Activated CD8-positive, alpha-beta memory T cell treated with anti-CD3 and anti-CD28 coated beads, Interleukin-2, amount 50 U/mL, for 48 hours (primary cell): ENCODE results near the gene PIGV.
A peak's percentile ranks its signal among the peaks of the same experiment; 100 is the strongest.
"Not testable (repeated sequence)": the region's sequence is repeated elsewhere in the genome, so short reads cannot be mapped to it uniquely, and the experiment has no call there.

ENCODE experiments used
- DNase-seq: peaks from one replicate; pipeline ENCODE4 v3.0.0-alpha.2; 2020

The PIGV gene

GRCh38 chr1:26797627-26798026 is 9.9 kb downstream of the PIGV start:
- DNase-seq, result no peak

- DNase-seq, result peak; percentile 61
Observed at GRCh38 chr1:26799479-26800142, 11.9 kb downstream of the PIGV start.

GRCh38 chr1:26803932-26804331 is 16.2 kb downstream of the PIGV start:
- not testable (repeated sequence) for DNase-seq

- peak; percentile 74 for DNase-seq
Observed at GRCh38 chr1:26810105-26810504, 22.4 kb downstream of the PIGV start.

- no peak for DNase-seq
Observed at GRCh38 chr1:26811057-26811456, 23.3 kb downstream of the PIGV start.

GRCh38 chr1:26811708-26812107 is 24.0 kb downstream of the PIGV start:
- DNase-seq, result no peak

- DNase-seq, result no peak
Observed at GRCh38 chr1:26814377-26814776, 26.6 kb downstream of the PIGV start.

- no peak for DNase-seq
Observed at GRCh38 chr1:26814893-26815292, 27.1 kb downstream of the PIGV start.

- DNase-seq, result no peak
Observed at GRCh38 chr1:26820784-26821269, 33.1 kb downstream of the PIGV start.

- DNase-seq, result no peak
Observed at GRCh38 chr1:26822737-26823395, 35.1 kb downstream of the PIGV start.

- no peak for DNase-seq
Observed at GRCh38 chr1:26824731-26825130, 37.0 kb downstream of the PIGV start.

- DNase-seq, result peak; percentile 88
Observed at GRCh38 chr1:26826261-26827105, 38.7 kb downstream of the PIGV start, which contains the start of gene ZDHHC18. ZDHHC18 (plus strand) TSS chr1:26826688; CDS start chr1:26826805, 117 bp downstream.

- no peak for DNase-seq
Observed at GRCh38 chr1:26827106-26827604, 39.4 kb downstream of the PIGV start.

- DNase-seq, result no peak
Observed at GRCh38 chr1:26827663-26828062, 39.9 kb downstream of the PIGV start.

- DNase-seq, result no peak
Observed at GRCh38 chr1:26828411-26828991, 40.8 kb downstream of the PIGV start.

- no peak for DNase-seq
Observed at GRCh38 chr1:26829184-26829911, 41.6 kb downstream of the PIGV start.

- DNase-seq, result no peak
Observed at GRCh38 chr1:26831059-26831458, 43.3 kb downstream of the PIGV start.

- no peak for DNase-seq
Observed at GRCh38 chr1:26831546-26832248, 43.9 kb downstream of the PIGV start.

GRCh38 chr1:26832249-26832960 is 44.7 kb downstream of the PIGV start:
- DNase-seq, result no peak
